K562 (cell line): ENCODE data around the gene SLC16A5. TPM values are rescaled to one million over a fixed set of nuclear protein-coding genes. Genes with fewer than 3 reads are reported as not detected.

ENCODE experiments used
- ARID4B ChIP-seq: sonication (generic); formaldehyde crosslinking; IDR thresholded peaks from 2 replicates; pipeline ENCODE4 v1.8.0; 2022; ENCODE audit warnings: mild to moderate bottlenecking, missing genetic modification reagents
- ATF7 ChIP-seq: fragments of 450-650 bp; IDR thresholded peaks from 2 replicates; pipeline ENCODE4 v1.7.1; 2014; ENCODE audit warnings: mild to moderate bottlenecking, moderate library complexity
- DIDO1 ChIP-seq: fragments of 450-650 bp; IDR thresholded peaks from 2 replicates; pipeline ENCODE4 v1.6.1; 2016; ENCODE audit warnings: low read depth, missing biosample characterization, missing genetic modification characterization
- E2F3 ChIP-seq: fragments of 250-450 bp; sonication (Bioruptor Pico); IDR thresholded peaks from 2 replicates; pipeline ENCODE4 v1.4.0; 2020; ENCODE audit warnings: mild to moderate bottlenecking
- EP400 ChIP-seq: fragments of 450-650 bp; IDR thresholded peaks from 2 replicates; pipeline ENCODE4 v1.6.1; 2017; ENCODE audit warnings: antibody characterized with exemption, mild to moderate bottlenecking, moderate library complexity
- FOSL1 ChIP-seq: fragments of 200-800 bp; sonication (Bioruptor generic); conservative IDR thresholded peaks from 2 replicates; pipeline ENCODE4 v1.6.1; 2016; ENCODE audit warnings: missing genetic modification characterization, missing compliant biosample characterization
- FOXA3 ChIP-seq, 2 experiments: fragments of 450-650 bp in 1 of 2; sonication (generic) in 1 of 2; formaldehyde crosslinking; IDR thresholded peaks in 1 of 2; conservative IDR thresholded peaks in 1 of 2; 2 replicates each; pipeline versions ENCODE4 v1.4.0 to v1.8.0; 2020 to 2022; ENCODE audit warnings: mild to moderate bottlenecking in 2 of 2, missing genetic modification reagents in 1 of 2
- GABPB2 ChIP-seq: fragments of 250-450 bp; sonication (Bioruptor Pico); conservative IDR thresholded peaks from 2 replicates; pipeline ENCODE4 v1.5.1; 2021; ENCODE audit warnings: mild to moderate bottlenecking
- HMG20A ChIP-seq: fragments of 450-650 bp; formaldehyde crosslinking; conservative IDR thresholded peaks from 2 replicates; pipeline ENCODE4 v1.4.0; 2020; ENCODE audit warnings: mild to moderate bottlenecking, mixed read lengths
- KDM1A ChIP-seq, 2 experiments: fragments of 450-650 bp; IDR thresholded peaks; 2 replicates each; pipeline ENCODE4 v1.6.1; 2016; ENCODE audit warnings: mild to moderate bottlenecking in 2 of 2
- KDM5B ChIP-seq: fragments of 200-600 bp; sonication (generic); IDR thresholded peaks from 2 replicates; pipeline ENCODE4 v1.6.1; 2012; ENCODE audit warnings: low read depth, mild to moderate bottlenecking, moderate library complexity, low read length, control low read depth, inconsistent platforms; ENCODE audit not compliant: insufficient replicate concordance
- NCOR1 ChIP-seq: fragments of 450-650 bp; IDR thresholded peaks from 2 replicates; pipeline ENCODE4 v1.6.1; 2016; ENCODE audit warnings: mild to moderate bottlenecking, moderate library complexity
- NEUROD1 ChIP-seq: fragments of 150-350 bp; IDR thresholded peaks from 2 replicates; pipeline ENCODE4 v1.6.1; 2014; ENCODE audit warnings: borderline replicate concordance, low read length, low read depth; ENCODE audit not compliant: partially characterized antibody
- NR4A1 ChIP-seq, 2 experiments: fragments of 250-450 bp in 1 of 2; fragments of 450-650 bp in 1 of 2; sonication (Bioruptor Pico) in 1 of 2; IDR thresholded peaks; 2 replicates each; pipeline versions ENCODE4 v1.4.0 to v1.6.1; 2016 to 2020; ENCODE audit warnings: mild to moderate bottlenecking in 2 of 2, missing compliant biosample characterization in 1 of 2, missing genetic modification characterization in 1 of 2, moderate library complexity in 1 of 2
- RB1 ChIP-seq: fragments of 450-650 bp; IDR thresholded peaks from 2 replicates; pipeline ENCODE4 v1.6.1; 2017; ENCODE audit warnings: low read depth, mild to moderate bottlenecking
- STAG1 ChIP-seq: sonication (generic); formaldehyde crosslinking; IDR thresholded peaks from 2 replicates; pipeline ENCODE4 v1.5.0; 2020; ENCODE audit warnings: missing genetic modification reagents, borderline replicate concordance
- TAF7 ChIP-seq: fragments of 450-650 bp; IDR thresholded peaks from 2 replicates; pipeline ENCODE4 v1.6.1; 2016; ENCODE audit warnings: missing genetic modification characterization, missing compliant biosample characterization
- YBX1 ChIP-seq: fragments of 450-650 bp; IDR thresholded peaks from 2 replicates; pipeline ENCODE4 v1.7.1; 2016; ENCODE audit warnings: mild to moderate bottlenecking
- ZNF324 ChIP-seq: fragments of 250-450 bp; sonication (Bioruptor Pico); IDR thresholded peaks from 2 replicates; pipeline ENCODE4 v1.4.0; 2020; ENCODE audit warnings: mild to moderate bottlenecking
- ZNF57 ChIP-seq: fragments of 450-650 bp; formaldehyde crosslinking; IDR thresholded peaks from 2 replicates; pipeline ENCODE4 v1.4.0; 2020; ENCODE audit warnings: mild to moderate bottlenecking, moderate library complexity
- polyA plus RNA-seq, 8 experiments: library from polyadenylated mRNA; depleted of rRNA in 4 of 8; stranded (reverse) in 5 of 8; unstranded in 3 of 8; fragments of >200 nt; fragmentation: Nextera tagmentation in 2 of 8; fragmentation: Illumina TruSeq in 1 of 8; extraction: Ambion mirVana in 2 of 8; extraction: Trizol in 1 of 8; gene quantifications; 2 replicates each; pipeline versions ENCODE4 v1.2.1 to v1.2.3, GENCODE V29; 2011 to 2014; ENCODE audit warnings: inconsistent platforms in 1 of 8, missing spikeins in 1 of 8
- total RNA-seq, 7 experiments: library from RNA; depleted of rRNA in 6 of 7; stranded (reverse); fragments of >200 nt in 6 of 7; fragmentation: Illumina TruSeq in 2 of 7; extraction: Trizol in 2 of 7; gene quantifications; 2 replicates each; pipeline versions ENCODE4 v1.2.1 to v1.2.3, GENCODE V29; 2011 to 2021; ENCODE audit warnings: low replicate concordance in 1 of 7
- TF ChIP-seq, protein P1 (sequence below): sonication (generic); formaldehyde crosslinking; IDR thresholded peaks from 2 replicates; pipeline ENCODE4 v1.8.0; 2022; ENCODE audit warnings: missing genetic modification reagents, mild to moderate bottlenecking, borderline replicate concordance

SLC16A5 gene
- total and polyA plus RNA-seq, 9 of the 15 experiments (the other 6 are each of a cell fraction or from before 2014, with no cell fraction given) = 0.06 to 2.6 (median 0.91) TPM

- TF ChIP-seq ARID4B (no peak), YBX1 (no peak), NEUROD1 (no peak), RB1 (0 out of 2 replicates have a peak, but pooled peaks have one; percentile 25), FOSL1 (tag) (no peak), DIDO1 (tag) (no peak), EP400 (0 out of 2 replicates have a peak, but pooled peaks have one; percentile 9), GABPB2 (no peak), FOXA3 (CRISPR knock-in tag; conservative IDR thresholded peaks at IDR 0.05 in 1 of 2, IDR thresholded peaks at IDR 0.05 in 1 of 2) (no peak), ATF7 (peak; percentile 25; the same call in 1 of the 2 replicates), E2F3 (CRISPR knock-in tag) (no peak), STAG1 (CRISPR knock-in tag) (no peak), KDM5B (peak; percentile 13), KDM1A (IDR thresholded peaks at IDR 0.05) (peak; percentile 30 to 58; a peak in 1 of 4 replicates), TAF7 (no peak), NCOR1 (no peak), ZNF324 (CRISPR knock-in tag) (no peak), HMG20A (CRISPR knock-in tag) (no peak), NR4A1 (CRISPR knock-in tag; IDR thresholded peaks at IDR 0.05) (no peak), NR4A1 (tag; IDR thresholded peaks at IDR 0.05) (no peak), ZNF57 (CRISPR knock-in tag) (no peak)
- TF ChIP-seq, protein P1, sequence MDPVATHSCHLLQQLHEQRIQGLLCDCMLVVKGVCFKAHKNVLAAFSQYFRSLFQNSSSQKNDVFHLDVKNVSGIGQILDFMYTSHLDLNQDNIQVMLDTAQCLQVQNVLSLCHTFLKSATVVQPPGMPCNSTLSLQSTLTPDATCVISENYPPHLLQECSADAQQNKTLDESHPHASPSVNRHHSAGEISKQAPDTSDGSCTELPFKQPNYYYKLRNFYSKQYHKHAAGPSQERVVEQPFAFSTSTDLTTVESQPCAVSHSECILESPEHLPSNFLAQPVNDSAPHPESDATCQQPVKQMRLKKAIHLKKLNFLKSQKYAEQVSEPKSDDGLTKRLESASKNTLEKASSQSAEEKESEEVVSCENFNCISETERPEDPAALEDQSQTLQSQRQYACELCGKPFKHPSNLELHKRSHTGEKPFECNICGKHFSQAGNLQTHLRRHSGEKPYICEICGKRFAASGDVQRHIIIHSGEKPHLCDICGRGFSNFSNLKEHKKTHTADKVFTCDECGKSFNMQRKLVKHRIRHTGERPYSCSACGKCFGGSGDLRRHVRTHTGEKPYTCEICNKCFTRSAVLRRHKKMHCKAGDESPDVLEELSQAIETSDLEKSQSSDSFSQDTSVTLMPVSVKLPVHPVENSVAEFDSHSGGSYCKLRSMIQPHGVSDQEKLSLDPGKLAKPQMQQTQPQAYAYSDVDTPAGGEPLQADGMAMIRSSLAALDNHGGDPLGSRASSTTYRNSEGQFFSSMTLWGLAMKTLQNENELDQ (CRISPR knock-in tag) = no peak
Measured at GRCh38 chr17:75110234-75110937, 22.6 kb downstream of the SLC16A5 start (continued).
